HG03378 (cell line): ENCODE data around the gene GNAZ.
"Not testable (repeated sequence)": the region's sequence is repeated elsewhere in the genome, so short reads cannot be mapped to it uniquely, and the experiment has no call there.

Source experiments
- ATAC-seq: cut with Tn5 transposase; IDR thresholded peaks from one replicate; pipeline ENCODE4 v1.9.1; 2021; ENCODE audit warnings: mild to moderate bottlenecking, moderate library complexity; ENCODE audit not compliant: unreplicated experiment

The GNAZ gene

DNA sequence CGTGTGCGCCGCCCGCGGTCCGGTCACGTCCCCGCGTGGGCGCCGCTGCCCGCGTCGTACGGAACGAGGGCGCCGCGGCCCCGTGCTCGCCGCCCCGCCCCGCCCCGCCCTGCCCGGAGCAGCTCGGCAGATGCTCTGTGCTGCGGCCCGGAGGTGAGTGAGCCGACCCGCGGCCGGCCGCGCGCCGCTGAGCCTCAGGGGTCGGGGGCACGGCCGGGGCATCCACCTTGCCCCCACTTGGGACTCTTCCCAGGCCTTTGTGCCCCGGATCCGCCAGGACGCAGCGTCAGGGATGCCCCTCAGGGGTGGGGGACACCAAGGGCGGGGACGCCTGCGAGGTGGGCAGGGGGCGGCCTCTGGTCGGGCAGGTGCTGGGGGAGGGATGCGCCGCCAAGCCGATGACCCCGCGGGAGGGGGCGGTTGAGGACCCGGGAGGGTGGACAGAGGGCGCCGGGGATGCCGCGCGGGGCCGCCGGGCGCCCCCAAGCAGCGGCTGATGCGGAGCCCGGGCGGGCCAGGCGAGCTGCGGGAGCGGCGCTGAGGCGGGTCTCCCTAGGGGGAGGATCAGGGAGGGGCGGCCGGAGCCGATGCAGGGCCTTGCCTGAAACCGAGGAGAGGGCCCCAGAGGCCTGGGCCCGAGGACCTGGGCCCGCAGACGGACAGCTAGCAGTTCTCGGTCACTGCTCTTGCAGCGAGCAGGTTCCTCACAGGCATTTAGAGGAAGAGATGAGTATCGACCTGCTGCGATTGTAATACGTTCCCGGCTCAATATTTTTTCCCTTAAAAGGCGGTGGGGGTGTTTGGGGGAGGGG, at the start of gene GNAZ:
Gene GNAZ (plus strand): TSS at position 102 of the 812 bp plus-strand sequence. CDS start 25,177 bp downstream, outside the sequence.
- ATAC-seq: no peak

DNA sequence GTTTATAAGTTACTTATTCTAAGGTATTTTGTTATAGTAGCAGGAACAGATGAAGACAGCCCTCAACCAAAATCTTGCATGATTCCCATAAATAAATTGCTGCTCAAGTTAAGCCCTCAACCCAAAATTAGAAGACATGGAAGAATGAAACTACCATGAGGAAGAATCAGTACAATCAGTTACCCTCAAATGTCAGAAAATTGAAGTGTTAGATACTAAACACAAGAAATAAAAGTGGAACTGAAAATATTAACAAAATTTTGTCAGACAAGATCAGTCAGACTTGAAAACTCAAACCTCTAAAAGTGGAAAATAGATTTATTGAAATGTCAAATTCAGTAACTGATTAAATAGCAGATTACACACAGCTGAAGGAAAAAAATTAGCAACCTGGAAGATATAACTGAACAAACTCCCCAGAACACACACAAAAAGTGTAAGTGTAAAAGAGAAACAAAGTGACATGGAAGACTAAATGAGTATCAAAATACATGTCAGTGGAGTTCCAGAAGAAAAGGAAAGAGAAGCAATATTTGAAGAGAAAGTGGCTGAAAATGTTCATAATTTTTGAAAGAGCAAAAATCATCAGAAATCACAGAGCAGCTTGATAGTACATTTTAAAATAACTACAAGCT, 49.5 kb upstream of the GNAZ start:
- ATAC-seq: no peak

- not testable (repeated sequence) for ATAC-seq
Observed at GRCh38 chr22:23021660-23022353, 48.5 kb upstream of the GNAZ start.

- no peak for ATAC-seq
Observed at GRCh38 chr22:23023294-23023693, 47.0 kb upstream of the GNAZ start.

GRCh38 chr22:23026777-23027176, 43.5 kb upstream of the GNAZ start:
- no peak for ATAC-seq

GRCh38 chr22:23027849-23028248, 42.5 kb upstream of the GNAZ start:
- not testable (repeated sequence) for ATAC-seq

DNA sequence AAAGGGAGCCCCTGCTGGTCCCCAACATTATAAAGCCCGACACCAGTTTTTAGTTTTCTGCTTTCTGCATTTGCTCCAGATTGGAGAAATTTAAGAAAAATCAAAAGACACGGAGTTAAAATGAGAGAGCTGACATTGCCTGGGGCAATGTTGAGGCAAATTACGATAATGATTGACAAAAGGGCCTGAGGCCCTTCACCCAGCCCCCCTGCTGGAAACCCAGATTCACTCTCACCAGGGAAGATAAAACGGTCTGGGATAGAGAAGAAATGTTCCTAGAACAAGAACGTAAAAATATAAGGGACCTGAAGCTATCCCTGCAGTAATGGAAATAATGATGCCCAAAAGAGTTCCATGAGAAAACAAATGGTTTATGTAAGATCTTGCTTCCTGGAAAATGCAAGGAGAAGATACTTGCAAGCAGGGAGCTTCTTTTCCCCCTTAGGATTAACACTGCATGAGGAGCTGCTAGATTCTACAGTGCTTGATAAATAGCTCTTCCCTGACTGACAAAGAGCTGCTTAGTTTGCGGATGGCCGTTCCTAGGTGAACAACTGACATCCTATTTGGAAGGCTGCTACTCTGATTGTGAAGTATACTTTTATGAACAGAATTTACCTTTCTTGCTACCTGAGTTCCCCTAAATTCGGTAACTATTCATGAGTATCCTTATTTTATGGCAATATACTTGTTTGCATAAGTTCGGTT, 40.6 kb upstream of the GNAZ start:
- ATAC-seq: no peak

- ATAC-seq: no peak
Observed at GRCh38 chr22:23031381-23031780, 38.9 kb upstream of the GNAZ start.

GRCh38 chr22:23031786-23032185, 38.5 kb upstream of the GNAZ start:
- no peak for ATAC-seq

DNA sequence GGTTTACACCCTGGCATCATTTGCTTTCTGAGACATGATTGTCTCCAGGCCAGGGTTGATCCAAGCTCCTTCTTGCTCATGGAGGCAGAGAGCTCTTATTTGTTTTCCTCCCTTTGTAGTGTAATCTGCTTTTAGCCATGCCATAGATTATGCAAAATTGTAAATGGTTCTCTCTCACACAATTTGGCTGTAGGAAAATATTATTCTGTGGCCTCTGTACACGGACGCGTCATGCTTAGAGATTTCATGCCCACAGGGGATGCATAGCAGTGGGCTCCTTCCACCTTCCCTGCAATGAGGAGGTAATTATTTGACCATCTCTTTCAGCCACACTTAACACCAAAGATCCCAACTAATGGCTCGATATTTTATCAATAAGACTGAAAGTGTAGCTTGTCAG, 37.7 kb upstream of the GNAZ start:
- ATAC-seq: no peak

GRCh38 chr22:23033116-23033905, 37.0 kb upstream of the GNAZ start:
- no peak for ATAC-seq

- ATAC-seq: no peak
Observed at GRCh38 chr22:23034621-23035556, 35.4 kb upstream of the GNAZ start.

DNA sequence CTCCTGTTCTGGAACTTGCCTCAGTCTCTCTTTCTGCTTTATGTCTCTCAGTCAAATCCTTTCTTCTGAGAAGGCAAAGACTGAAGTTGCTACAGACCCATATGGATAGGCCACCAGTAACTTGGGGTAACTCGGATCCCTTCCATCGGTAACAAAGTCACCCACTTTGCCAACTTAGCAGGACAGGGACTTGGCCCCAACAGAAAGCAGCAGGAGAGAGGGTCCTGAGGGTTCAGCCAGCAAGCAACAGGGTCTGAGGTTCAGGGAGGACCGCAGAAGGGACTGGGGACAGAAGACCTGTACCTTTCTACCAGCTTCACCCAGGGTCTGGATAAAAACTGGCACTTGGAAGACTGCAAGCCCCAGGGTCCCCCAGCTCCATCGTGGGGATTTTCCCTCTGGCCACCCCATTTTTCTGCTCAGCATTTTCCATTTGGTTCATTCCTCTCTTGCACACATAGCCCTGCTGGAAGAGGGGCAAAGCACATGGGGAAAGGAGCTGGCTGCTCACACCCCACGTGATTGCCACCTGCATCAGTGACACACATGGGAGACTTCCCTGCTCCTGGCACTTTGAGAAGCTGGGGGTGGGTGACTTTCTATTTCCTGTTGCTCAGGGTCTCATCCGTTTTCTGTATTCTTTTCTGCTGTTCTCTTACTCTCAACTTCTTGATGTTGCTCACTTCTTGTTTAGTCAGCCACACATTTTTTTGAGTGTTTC, 34.6 kb upstream of the GNAZ start:
- no peak for ATAC-seq

GRCh38 chr22:23036684-23037428, 33.5 kb upstream of the GNAZ start:
- ATAC-seq: no peak

DNA sequence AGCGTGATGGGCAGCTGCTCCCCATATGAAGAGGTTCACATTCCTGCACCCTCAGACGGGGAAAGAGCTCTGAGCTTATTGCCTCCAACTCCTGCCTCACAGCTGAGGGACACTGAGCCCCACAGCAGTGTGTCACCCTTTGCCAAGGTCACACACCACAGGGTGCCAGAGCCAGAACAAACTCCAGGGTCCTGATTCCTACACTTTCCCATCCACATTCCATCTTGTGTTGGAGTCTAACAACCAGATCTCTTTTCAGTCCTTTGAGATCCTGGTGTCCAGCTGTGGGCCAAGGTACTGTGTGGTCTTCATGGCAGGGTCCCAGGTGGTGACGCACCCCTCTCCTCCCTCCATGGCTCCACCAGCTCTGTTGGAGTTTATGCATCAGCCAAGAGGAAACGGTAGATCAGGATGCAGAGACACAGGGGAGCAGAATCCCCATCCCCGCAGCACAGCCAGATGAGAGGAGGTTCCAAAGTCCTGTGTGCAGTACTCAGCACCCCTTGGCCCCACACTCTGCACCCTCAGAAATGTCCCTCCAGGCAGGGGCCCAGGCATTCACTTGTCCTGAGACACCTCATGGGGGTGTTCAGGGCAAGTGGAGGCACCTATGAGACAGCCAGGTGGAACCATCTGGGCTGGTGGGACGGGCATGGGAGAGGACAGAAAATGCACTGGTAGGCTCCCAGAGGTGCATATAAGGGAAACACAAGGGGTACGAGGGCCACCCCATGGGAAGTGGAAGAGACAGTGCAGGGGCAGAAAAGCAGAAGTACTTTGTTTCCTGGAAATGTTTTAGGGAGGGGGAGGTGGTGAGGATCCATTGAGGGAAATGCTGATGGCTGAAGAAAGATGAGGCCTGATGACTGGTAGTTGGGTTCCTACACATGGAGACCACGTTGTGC, 32.6 kb upstream of the GNAZ start:
- no peak for ATAC-seq

GRCh38 chr22:23038334-23038642, 32.0 kb upstream of the GNAZ start:
- ATAC-seq: no peak

DNA sequence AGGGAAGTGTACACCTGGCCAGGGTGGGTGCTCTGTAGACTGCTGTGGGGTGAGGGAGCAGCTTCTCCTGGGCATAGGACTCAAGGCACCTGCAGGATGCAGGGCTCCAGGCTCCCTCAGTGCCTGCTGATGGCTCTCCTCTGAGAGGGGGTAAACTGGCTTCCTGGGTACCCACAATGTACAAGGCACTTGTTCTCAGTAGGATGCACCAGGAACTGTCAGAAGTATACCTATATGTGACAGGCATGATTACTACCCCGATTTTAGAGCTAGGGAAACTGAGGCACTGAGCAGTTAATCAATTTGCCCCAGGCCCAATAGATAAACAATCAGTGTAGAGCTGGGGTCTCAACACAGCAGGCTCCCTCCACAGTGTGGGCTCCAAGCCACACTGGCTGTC, 31.4 kb upstream of the GNAZ start:
- ATAC-seq: no peak
